ENCODE results near the gene MYOC.

DNA sequence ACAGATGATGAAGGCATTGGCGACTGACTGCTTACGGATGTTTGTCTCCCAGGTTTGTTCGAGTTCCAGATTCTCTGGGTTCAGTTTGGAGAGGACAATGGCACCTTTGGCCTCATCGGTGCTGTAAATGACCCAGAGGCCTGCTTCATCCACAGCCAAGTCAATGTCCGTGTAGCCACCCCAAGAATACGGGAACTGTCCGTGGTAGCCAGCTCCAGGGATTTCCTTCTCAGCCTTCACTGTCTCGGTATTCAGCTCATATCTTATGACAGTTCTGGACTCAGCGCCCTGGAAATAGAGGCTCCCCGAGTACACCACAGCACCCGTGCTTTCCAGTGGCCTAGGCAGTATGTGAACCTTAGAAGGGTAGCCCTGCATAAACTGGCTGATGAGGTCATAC, 16.3 kb downstream of the MYOC start:
- TF ChIP-seq, protein P1, sequence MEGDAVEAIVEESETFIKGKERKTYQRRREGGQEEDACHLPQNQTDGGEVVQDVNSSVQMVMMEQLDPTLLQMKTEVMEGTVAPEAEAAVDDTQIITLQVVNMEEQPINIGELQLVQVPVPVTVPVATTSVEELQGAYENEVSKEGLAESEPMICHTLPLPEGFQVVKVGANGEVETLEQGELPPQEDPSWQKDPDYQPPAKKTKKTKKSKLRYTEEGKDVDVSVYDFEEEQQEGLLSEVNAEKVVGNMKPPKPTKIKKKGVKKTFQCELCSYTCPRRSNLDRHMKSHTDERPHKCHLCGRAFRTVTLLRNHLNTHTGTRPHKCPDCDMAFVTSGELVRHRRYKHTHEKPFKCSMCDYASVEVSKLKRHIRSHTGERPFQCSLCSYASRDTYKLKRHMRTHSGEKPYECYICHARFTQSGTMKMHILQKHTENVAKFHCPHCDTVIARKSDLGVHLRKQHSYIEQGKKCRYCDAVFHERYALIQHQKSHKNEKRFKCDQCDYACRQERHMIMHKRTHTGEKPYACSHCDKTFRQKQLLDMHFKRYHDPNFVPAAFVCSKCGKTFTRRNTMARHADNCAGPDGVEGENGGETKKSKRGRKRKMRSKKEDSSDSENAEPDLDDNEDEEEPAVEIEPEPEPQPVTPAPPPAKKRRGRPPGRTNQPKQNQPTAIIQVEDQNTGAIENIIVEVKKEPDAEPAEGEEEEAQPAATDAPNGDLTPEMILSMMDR (IDR thresholded peaks at IDR 0.05) = no peak
- TF ChIP-seq POLR2A (IDR thresholded peaks at IDR 0.05) (no peak), POLR2AphosphoS5 (IDR thresholded peaks at IDR 0.05) (no peak)

All from breast epithelium (tissue), 3 donors.